ENCODE measurements around the gene MNX1.
A peak's percentile ranks its signal among the peaks of the same experiment; 100 is the strongest.

DNA sequence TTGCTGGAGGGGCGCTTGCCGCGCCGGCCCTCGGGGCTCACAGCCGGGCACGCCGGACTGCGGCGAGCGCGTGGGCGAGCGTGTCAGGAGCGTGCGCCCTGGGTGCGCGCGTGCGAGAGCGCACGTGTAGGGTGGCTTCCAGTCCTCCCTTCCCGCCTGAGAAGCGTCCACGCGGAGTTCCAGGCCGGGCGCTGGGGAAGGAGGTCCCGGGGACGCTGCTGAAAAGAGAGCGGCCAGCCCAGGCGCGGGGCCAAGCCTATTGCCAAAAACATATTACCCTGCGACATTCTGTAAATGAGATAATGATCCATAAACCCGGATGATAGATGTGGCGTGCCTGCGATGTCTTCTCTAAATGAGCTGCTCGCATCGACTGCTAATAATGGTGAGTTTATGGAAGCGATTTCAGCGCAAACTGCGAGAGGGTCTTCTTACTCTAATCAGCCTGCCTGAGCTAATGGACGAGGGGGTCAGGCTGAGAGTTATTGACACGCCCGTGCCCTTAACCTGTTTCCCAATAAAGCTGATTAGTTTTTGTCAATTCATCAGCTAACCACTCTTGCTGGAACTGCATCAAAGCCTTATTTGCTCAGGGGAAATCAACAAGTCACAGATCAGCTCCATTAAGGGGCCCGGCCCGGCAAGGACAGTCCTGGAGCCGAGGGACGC, 8.0 kb upstream of the MNX1 start:
- TF ChIP-seq, protein P1, sequence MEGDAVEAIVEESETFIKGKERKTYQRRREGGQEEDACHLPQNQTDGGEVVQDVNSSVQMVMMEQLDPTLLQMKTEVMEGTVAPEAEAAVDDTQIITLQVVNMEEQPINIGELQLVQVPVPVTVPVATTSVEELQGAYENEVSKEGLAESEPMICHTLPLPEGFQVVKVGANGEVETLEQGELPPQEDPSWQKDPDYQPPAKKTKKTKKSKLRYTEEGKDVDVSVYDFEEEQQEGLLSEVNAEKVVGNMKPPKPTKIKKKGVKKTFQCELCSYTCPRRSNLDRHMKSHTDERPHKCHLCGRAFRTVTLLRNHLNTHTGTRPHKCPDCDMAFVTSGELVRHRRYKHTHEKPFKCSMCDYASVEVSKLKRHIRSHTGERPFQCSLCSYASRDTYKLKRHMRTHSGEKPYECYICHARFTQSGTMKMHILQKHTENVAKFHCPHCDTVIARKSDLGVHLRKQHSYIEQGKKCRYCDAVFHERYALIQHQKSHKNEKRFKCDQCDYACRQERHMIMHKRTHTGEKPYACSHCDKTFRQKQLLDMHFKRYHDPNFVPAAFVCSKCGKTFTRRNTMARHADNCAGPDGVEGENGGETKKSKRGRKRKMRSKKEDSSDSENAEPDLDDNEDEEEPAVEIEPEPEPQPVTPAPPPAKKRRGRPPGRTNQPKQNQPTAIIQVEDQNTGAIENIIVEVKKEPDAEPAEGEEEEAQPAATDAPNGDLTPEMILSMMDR (conservative IDR thresholded peaks at IDR 0.05; ENCODE audit: low read depth, low read length): no peak
- peak; percentile 46 for TF ChIP-seq EZH2 (IDR thresholded peaks at IDR 0.05; ENCODE audit: borderline replicate concordance, low read depth, low read length, poor library complexity, severe bottlenecking)

Data from A673 (cell line).